SK-N-MC (cell line): ENCODE results near the gene EPM2A.
A peak's percentile ranks its signal among the peaks of the same experiment; 100 is the strongest.

Experiments used
- DNase-seq: peaks from one replicate; pipeline ENCODE4 v3.0.0-alpha.2; 2011; ENCODE audit warnings: low read depth, low spot score
- H3K27ac ChIP-seq: fragments of 200-600 bp; sonication (generic); 2 replicates; pipeline ENCODE4 v1.5.1; 2016; ENCODE audit warnings: mixed run types
- H3K36me3 ChIP-seq: fragments of 200-600 bp; sonication (generic); 2 replicates; pipeline ENCODE4 v1.6.1; 2017; ENCODE audit warnings: antibody characterized with exemption, low read length, mixed read lengths; ENCODE audit not compliant: insufficient read depth
- H3K4me3 ChIP-seq: fragments of 200-600 bp; sonication (generic); 2 replicates; pipeline ENCODE4 v1.5.1; 2016
- H3K9ac ChIP-seq: fragments of 200-600 bp; sonication (generic); 2 replicates; pipeline ENCODE4 v1.8.0; 2017; ENCODE audit warnings: mixed run types, mixed read lengths; ENCODE audit not compliant: insufficient read length
- H3K9me3 ChIP-seq: fragments of 200-600 bp; sonication (generic); 2 replicates; pipeline ENCODE4 v1.6.1; 2017; ENCODE audit warnings: low read depth, mild to moderate bottlenecking, antibody characterized with exemption, low read length, moderate library complexity, mixed read lengths
- EZH2 ChIP-seq: fragments of 200-600 bp; sonication (generic); IDR thresholded peaks from one replicate; pipeline ENCODE4 v1.6.1; 2017; ENCODE audit warnings: antibody characterized with exemption
- FOXP2 ChIP-seq: optimal IDR thresholded peaks from 2 replicates; pipeline ENCODE3; 2011; ENCODE audit warnings: mild to moderate bottlenecking, moderate library complexity; ENCODE audit not compliant: insufficient read depth; ENCODE audit errors: extremely low read length, control extremely low read depth
- POLR2AphosphoS5 ChIP-seq: IDR thresholded peaks from 2 replicates; pipeline ENCODE4 v1.6.1; 2012; ENCODE audit warnings: mild to moderate bottlenecking, low read depth, low read length, borderline replicate concordance

The EPM2A gene

DNA sequence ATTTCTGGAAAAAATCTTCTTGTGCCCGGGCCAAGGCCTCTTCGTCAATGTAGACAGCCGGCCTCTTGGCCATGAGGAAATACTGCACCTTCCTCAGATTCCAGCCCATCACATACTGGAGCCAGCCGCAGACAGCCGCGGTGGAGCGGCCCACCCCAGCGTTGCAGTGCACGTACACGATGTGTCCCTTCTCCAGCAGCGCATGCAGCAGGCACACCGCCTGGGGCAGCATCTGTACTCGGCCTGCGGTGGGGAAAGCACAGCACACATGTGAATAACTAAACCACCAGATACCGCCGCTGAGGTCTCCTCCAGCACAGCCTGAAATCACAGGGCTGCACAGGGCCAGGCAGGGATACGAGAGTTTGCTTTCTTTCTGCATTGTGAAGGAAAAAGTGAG, 107.9 kb downstream of the EPM2A start:
- no peaks in the 10 kb centered on the region for H3K9me3 ChIP-seq
- no peak for DNase-seq
- TF ChIP-seq FOXP2 (no peak), POLR2AphosphoS5 (no peak), EZH2 (no peak)
- no peak overlapping the region for H3K27ac ChIP-seq
- no peak overlapping the region for H3K9ac ChIP-seq
- no peak overlapping the region for H3K4me3 ChIP-seq
- H3K36me3 ChIP-seq: no peaks in the 10 kb centered on the region

DNA sequence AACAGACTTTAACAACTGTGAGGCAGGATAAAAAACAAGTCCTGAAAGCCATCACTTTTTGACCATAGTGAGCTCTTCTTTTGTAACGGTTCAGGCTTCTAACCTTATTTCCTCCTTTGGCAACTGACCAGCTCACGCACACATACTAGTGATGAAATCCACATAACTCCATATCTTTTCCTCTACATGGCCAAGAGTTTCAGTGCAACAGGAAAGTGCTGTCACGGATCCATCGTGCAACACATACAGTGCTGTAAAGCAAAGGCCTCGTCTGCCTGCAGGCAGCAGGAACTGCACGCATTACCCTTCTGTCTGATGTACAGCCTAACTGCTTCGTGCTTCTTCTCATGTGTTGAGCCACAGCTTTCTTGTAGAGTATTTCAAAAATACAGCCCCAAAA, 108.5 kb downstream of the EPM2A start:
- no peak overlapping the region for H3K4me3 ChIP-seq
- no peak overlapping the region for H3K9ac ChIP-seq
- H3K36me3 ChIP-seq: no peaks in the 10 kb centered on the region
- H3K27ac ChIP-seq: no peak overlapping the region
- DNase-seq: no peak
- H3K9me3 ChIP-seq: no peaks in the 10 kb centered on the region
- TF ChIP-seq EZH2 (no peak), POLR2AphosphoS5 (no peak), FOXP2 (no peak)

GRCh38 chr6:145623231-145623630, 112.1 kb downstream of the EPM2A start:
- DNase-seq: no peak
- H3K4me3 ChIP-seq: no peak overlapping the region
- H3K36me3 ChIP-seq: no peaks in the 10 kb centered on the region
- H3K9me3 ChIP-seq: no peaks in the 10 kb centered on the region
- TF ChIP-seq EZH2: no peak
- H3K9ac ChIP-seq: no peak overlapping the region
- H3K27ac ChIP-seq: no peak overlapping the region

- no peaks in the 10 kb centered on the region for H3K9me3 ChIP-seq
- H3K4me3 ChIP-seq: no peak overlapping the region
- H3K36me3 ChIP-seq: no peaks in the 10 kb centered on the region
- H3K9ac ChIP-seq: no peak overlapping the region
- TF ChIP-seq FOXP2 (no peak), POLR2AphosphoS5 (no peak), EZH2 (no peak)
- DNase-seq: no peak
- H3K27ac ChIP-seq: no peak overlapping the region
These were observed 113.5 kb downstream of the EPM2A start for GRCh38 chr6:145621776-145622175.

DNA sequence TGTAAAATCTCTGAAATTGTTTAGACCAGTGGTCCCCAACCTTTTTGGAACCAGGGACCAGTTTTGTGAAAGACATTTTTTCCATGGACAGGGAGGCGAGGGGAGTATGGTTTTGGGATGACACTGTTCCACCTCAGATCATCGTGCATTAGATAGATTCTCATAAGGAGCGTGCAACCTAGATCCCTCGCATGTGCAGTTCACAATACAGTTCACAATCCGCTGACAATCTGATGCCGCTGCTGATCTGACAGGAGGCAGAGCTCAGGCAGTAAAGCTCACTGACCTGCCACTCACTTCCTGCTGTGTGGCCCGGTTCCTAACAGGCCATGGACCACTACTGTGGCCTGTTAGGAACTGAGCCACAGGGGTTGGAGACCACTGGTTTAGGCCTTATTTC, 115.2 kb downstream of the EPM2A start:
- H3K9ac ChIP-seq: no peak overlapping the region
- H3K4me3 ChIP-seq: no peak overlapping the region

DNA sequence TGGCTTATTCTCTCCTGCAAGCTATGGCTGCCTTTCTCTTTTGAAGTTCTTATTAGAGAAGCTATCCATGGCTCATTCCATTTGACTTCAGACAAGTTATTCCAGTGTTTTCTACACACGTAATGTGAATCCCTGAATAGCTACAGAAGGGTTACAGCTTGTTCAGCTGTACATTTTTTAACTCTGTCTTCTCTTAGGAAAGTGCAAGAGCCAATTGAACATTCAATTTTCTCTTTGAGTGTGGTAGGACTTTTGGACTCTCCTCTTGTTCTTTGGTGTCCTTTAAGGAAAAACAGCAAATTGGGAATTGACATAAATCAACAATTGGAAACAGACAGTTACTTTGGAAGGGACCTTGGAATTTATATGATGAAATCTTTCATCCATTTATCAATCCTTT, 125.8 kb downstream of the EPM2A start:
- Histone ChIP-seq H3K9ac (no peak overlapping the region), H3K4me3 (no peak overlapping the region), H3K9me3 (no peaks in the 10 kb centered on the region), H3K27ac (no peak overlapping the region), H3K36me3 (no peaks in the 10 kb centered on the region)
- no peak for DNase-seq
- TF ChIP-seq POLR2AphosphoS5 (no peak), FOXP2 (no peak), EZH2 (no peak)

More for the DNA sequence above, 115.2 kb downstream of the EPM2A start:
- no peak for TF ChIP-seq FOXP2
- no peak for TF ChIP-seq EZH2
- no peak for TF ChIP-seq POLR2AphosphoS5
- Histone ChIP-seq H3K27ac (no peak overlapping the region), H3K9me3 (no peaks in the 10 kb centered on the region), H3K36me3 (no peaks in the 10 kb centered on the region)
- DNase-seq: no peak

DNA sequence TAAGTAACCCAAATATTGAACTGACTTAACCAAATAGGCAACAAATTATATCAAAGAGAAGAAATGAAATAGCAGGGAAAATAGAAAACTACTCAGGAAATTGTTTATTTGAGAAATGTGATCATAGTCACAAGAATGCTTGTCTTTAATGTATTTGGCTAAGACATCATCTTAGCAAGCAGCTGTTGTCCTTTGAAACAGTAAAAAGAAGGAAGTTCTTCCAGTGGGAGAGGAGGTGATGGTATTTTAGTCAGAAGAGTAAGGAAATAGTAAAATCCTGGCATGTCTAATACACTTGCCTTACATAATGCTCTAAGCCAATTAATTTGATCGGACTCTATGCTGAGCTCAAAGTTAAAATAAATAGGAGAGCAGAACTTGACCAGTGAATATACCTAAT, 126.5 kb downstream of the EPM2A start:
- TF ChIP-seq EZH2 (no peak), FOXP2 (no peak), POLR2AphosphoS5 (no peak)
- no peak for DNase-seq
- H3K36me3 ChIP-seq: no peaks in the 10 kb centered on the region
- H3K4me3 ChIP-seq: no peak overlapping the region
- H3K9me3 ChIP-seq: no peaks in the 10 kb centered on the region
- H3K9ac ChIP-seq: no peak overlapping the region
- no peak overlapping the region for H3K27ac ChIP-seq

DNA sequence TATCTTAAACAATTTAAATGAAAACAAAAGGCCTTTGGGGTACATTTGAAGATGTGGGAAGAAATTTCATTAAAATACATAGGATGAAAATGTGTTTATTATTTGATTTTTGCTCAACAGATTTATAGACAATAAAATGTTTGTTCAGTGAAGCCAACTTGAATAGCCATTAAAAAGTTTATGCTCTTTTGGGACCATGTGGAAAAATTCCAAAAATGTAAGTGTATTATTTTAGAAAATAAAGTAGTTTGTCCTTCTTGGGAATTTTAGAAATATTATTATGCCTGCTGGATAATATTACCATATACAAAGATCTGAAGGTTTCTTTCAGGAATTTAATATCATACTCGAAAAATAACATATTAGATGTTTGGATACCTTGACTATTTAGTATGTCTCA, 131.3 kb downstream of the EPM2A start:
- Histone ChIP-seq H3K27ac (peak overlapping the region; percentile 87), H3K9ac (peak overlapping the region; percentile 45), H3K36me3 (no peaks in the 10 kb centered on the region), H3K4me3 (peak overlapping the region; percentile 68), H3K9me3 (no peaks in the 10 kb centered on the region)
- DNase-seq: no peak
- TF ChIP-seq FOXP2: no peak
- no peak for TF ChIP-seq POLR2AphosphoS5
- no peak for TF ChIP-seq EZH2

GRCh38 chr6:145603424-145603833, 131.9 kb downstream of the EPM2A start:
- no peak overlapping the region for H3K9ac ChIP-seq
- no peaks in the 10 kb centered on the region for H3K36me3 ChIP-seq
- H3K9me3 ChIP-seq: no peaks in the 10 kb centered on the region
- no peak overlapping the region; the same call in 1 of the 2 replicates for H3K27ac ChIP-seq
- TF ChIP-seq POLR2AphosphoS5 (no peak), EZH2 (no peak), FOXP2 (no peak)
- no peak for DNase-seq
- no peak overlapping the region for H3K4me3 ChIP-seq
